OCI-LY7 (cell line): ENCODE data around the gene NCK2.

Experiments used
- CTCF ChIP-seq: fragments of 200-600 bp; sonication (generic); conservative IDR thresholded peaks from 2 replicates; pipeline ENCODE4 v1.5.1; 2014; ENCODE audit warnings: mild to moderate bottlenecking, antibody characterized with exemption, low read length, moderate library complexity, mixed read lengths
- EZH2phosphoT487 ChIP-seq: fragments of 200-600 bp; sonication (generic); IDR thresholded peaks from 2 replicates; pipeline ENCODE4 v1.6.1; 2018; ENCODE audit warnings: low read depth, borderline replicate concordance, mild to moderate bottlenecking, mixed run types, antibody characterized with exemption, low read length, moderate library complexity, mixed read lengths

- TF ChIP-seq CTCF (no peak), EZH2phosphoT487 (no peak)
These were observed 39.3 kb downstream of the NCK2 start for GRCh38 chr2:105783972-105784371.
